Vagina (tissue), 2 donors: ENCODE measurements around the gene TMEM135.

Source experiments
- POLR2A ChIP-seq, 2 donors: fragments of 450-650 bp; IDR thresholded peaks; one replicate each; pipeline ENCODE4 v1.6.1; 2017; ENCODE audit warnings: antibody characterized with exemption in 2 of 2, mild to moderate bottlenecking in 2 of 2, moderate library complexity in 2 of 2
- POLR2AphosphoS5 ChIP-seq, 2 donors: sonication (generic); formaldehyde crosslinking; IDR thresholded peaks; one replicate each; pipeline ENCODE4 v1.9.0; 2017; ENCODE audit warnings: antibody characterized with exemption in 2 of 2, mild to moderate bottlenecking in 2 of 2, low read depth in 1 of 2; ENCODE audit not compliant: insufficient read depth in 1 of 2
- TF ChIP-seq, protein P1 (sequence below), 3 experiments: fragments of 450-650 bp in 2 of 3; fragments of 200-600 bp in 1 of 3; sonication (generic) in 1 of 3; IDR thresholded peaks; one replicate each; pipeline ENCODE4 v1.5.1; 2017 to 2019; ENCODE audit warnings: antibody characterized with exemption in 3 of 3, mild to moderate bottlenecking in 2 of 3, moderate library complexity in 2 of 3

DNA sequence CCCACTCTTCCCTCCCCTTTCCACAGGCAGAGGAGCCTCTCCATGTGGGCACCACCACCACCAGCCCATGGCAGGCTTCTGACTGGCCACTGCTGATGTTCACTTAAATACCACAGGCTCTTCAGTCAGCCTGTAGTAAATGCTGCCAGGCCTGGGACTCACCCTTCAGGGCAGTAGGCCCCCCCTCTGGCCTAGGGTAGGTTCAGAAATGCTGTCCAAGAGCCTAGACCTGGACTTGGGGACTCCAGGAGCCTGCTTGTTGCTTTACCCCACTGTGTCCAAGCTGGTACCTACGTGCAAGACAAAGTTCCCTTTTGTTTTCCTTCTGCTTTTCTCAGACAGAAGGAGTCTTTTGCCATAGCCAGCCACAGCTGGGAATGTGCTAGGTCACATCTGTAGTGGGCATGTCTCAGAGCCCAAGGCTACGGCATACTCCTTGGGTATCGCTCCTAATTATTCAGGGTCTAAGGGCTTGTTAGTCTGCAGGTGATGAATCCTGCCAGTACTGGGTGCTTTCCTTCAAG is 38.6 kb downstream of the TMEM135 start:
- TF ChIP-seq POLR2A (IDR thresholded peaks at IDR 0.05), result no peak
- TF ChIP-seq, protein P1, sequence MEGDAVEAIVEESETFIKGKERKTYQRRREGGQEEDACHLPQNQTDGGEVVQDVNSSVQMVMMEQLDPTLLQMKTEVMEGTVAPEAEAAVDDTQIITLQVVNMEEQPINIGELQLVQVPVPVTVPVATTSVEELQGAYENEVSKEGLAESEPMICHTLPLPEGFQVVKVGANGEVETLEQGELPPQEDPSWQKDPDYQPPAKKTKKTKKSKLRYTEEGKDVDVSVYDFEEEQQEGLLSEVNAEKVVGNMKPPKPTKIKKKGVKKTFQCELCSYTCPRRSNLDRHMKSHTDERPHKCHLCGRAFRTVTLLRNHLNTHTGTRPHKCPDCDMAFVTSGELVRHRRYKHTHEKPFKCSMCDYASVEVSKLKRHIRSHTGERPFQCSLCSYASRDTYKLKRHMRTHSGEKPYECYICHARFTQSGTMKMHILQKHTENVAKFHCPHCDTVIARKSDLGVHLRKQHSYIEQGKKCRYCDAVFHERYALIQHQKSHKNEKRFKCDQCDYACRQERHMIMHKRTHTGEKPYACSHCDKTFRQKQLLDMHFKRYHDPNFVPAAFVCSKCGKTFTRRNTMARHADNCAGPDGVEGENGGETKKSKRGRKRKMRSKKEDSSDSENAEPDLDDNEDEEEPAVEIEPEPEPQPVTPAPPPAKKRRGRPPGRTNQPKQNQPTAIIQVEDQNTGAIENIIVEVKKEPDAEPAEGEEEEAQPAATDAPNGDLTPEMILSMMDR (IDR thresholded peaks at IDR 0.05), result no peak
- TF ChIP-seq POLR2AphosphoS5 (IDR thresholded peaks at IDR 0.05; ENCODE audit: insufficient read depth in 1 of 2, low read depth in 1 of 2), result no peak
